GM18873 (cell line): ENCODE data around the gene P3H3.
"Not testable (repeated sequence)": the region's sequence is repeated elsewhere in the genome, so short reads cannot be mapped to it uniquely, and the experiment has no call there.

Source experiments
- ATAC-seq: cut with Tn5 transposase; IDR thresholded peaks from one replicate; pipeline ENCODE4 v1.9.1; 2021; ENCODE audit warnings: mild to moderate bottlenecking, moderate library complexity, moderate number of reproducible peaks; ENCODE audit not compliant: unreplicated experiment, low FRiP score

The P3H3 gene

DNA sequence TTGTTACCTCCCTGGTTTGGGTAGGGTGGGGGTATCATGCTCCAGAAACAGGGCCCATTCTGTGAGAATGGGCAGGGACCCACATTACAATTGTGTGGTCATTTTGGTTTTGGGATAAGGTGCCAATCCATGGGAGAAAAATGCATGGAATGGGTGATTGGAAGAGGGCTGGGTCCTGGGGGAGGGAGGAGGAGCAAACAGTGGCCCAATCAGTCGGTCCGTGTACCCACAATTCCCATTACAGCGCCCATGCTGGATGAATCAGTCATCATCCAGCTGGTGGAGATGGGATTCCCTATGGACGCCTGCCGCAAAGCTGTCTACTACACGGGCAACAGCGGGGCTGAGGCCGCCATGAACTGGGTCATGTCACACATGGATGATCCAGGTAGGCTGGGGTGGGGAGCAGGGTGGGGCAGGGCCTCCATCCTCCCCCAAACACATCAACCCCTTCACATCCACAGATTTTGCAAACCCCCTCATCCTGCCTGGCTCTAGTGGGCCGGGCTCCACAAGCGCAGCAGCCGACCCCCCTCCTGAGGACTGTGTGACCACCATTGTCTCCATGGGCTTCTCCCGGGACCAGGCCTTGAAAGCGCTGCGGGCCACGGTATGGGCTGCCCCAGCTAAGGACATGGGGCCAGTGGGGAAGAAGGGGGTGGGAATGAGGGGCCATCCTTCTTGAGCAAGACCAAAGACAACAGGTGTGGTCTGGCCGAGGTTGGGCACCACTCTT, 35.5 kb downstream of the P3H3 start:
- no peak for ATAC-seq

DNA sequence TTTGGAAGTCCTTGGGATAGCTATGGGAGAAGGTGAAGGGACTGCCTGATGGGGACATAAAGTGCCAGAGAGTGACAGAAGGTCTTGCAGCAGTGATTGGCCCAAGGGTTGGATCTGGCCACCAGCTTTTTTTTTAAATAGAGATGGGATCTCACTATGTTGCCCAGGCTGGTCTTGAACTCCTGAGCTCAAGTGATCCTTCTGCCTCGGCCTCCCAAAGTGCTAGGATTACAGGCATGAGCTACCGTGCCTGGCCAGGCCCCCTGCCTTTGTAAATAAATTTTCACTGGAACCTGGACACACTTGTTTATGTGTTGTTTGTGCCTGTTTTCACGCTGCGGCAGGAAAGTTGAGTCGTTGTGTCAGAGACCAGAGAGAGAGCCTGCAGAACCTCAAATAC, 37.1 kb downstream of the P3H3 start:
- not testable (repeated sequence) for ATAC-seq

DNA sequence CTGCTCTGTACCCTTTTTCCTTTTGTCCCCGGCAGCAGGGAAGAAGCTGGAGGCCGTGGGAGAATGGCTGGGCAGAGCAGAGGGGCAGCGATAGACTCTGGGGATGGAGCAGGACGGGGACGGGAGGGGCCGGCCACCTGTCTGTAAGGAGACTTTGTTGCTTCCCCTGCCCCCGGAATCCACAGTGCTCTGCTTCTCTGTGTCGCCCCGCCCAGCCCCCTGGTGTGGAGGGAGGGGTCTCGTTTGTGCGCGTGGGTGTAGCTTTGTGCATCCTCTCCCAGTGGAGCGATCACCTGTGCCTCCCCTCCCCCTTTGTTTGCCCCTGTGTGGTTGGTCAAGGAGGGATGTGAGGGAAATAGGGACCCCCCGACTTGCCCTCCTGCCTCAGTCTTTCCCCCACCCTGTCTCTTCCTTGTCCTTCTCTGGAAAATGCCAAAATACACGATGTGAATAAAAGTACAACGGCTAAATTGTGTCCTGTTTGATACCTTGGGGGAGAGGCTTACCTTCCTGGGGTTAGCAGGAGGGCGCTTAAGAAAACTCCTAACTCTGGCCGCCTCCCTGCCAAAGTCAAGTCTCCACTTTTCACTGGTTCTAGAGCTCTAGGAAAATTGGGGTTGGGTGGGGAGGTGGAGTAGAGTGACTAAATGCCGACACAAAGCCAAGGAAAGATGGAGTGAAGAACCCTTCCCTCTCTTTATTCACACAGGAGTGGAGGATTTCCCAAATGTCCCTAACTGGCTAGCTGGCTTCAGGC, 38.1 kb downstream of the P3H3 start:
- no peak for ATAC-seq

DNA sequence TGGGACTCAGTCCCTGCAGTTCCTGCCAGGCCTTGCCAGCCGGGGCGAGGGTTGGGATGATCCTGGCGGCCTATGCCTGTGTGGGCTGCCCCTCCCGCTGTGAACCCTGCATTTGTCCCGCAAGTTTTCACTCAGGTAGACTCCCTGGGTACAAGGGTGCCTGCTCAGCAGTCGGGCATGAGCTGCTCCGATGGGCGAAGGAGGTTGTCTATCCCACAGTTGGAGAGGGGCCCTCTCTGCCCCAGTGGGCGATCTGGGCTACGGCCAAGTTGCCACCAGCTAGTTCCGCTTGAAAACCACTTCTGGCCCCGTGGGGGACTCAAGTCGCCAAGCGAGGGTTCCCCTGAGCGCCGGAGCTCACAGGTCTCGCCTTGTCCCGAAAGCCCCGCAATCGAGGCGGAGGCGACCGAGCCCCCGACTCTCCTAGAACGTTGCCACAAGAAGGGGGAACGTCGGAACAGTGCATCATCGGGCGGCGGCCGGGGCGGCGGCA, 38.8 kb downstream of the P3H3 start:
- ATAC-seq: peak; percentile 4

DNA sequence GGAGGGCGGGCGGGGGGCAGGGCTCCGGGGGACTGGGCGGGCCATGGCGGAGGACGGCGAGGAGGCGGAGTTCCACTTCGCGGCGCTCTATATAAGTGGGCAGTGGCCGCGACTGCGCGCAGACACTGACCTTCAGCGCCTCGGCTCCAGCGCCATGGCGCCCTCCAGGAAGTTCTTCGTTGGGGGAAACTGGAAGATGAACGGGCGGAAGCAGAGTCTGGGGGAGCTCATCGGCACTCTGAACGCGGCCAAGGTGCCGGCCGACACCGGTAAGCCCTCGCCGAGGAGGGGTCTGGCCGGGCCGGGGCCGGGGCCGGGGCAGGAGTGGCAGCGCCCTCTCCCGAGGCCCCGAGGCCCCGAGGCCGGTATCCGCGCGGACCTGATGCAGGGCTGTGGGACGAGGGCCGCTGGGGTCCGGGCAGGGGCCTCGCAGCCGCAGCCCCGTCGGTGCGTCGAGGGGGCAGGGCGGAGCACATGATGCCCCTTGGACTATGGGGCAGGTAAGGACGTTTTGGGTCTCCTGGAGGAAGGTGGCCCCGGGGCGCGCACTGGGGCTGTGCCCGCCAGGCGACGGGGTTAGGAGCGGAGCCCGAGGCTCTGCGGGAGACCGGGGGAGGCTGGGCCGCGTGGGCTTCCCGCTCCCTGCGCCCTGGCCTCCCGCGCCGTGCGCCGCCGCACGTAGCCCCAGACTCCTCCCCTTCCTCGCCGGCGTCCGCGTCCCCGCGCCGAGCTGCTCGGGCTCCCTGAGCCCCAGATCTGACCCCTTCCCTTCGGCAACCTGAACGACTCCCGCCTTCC, 39.4 kb downstream of the P3H3 start, which contains the start of gene TPI1:
Gene TPI1, plus strand, starts transcription at position 119 of the 798 bp plus-strand sequence. Its CDS starts 36 bp downstream, at position 155.
- peak; percentile 35 for ATAC-seq

DNA sequence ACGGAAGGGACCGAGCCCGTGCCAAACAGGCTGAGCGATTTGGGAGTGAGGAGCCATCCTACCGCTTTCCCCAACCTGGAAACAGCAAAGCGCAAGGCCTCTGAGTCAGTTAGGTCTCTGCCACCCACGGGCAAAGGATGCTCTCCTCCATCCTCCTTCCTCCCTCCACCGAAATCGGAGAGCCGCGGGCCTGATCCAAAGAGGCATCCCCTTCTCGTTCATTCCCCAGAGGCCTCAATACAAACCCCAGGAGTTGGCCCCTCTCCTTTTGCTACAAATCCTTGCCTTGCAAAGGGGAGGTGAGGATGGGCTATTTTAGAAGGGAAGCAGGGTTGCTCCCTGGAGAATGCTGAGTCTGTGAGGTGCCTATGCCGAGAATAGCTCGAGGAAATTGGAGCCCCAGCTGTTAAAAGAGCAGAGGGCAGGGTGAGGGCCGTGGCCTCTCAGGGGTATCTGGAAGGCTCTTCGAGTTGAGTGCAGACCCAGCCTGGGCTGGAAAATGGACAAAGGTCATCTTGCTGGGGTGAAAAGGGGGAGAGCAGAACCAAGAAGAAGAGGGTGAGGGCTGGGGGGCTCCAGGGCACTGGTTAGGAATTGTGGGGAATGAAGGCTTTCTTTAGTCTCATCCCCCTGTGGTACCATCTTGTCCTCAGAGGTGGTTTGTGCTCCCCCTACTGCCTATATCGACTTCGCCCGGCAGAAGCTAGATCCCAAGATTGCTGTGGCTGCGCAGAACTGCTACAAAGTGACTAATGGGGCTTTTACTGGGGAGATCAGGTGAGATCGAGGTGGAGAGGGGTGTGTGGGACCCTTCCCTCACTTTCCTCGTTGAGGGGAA, 40.2 kb downstream of the P3H3 start:
- ATAC-seq: peak; percentile 1

DNA sequence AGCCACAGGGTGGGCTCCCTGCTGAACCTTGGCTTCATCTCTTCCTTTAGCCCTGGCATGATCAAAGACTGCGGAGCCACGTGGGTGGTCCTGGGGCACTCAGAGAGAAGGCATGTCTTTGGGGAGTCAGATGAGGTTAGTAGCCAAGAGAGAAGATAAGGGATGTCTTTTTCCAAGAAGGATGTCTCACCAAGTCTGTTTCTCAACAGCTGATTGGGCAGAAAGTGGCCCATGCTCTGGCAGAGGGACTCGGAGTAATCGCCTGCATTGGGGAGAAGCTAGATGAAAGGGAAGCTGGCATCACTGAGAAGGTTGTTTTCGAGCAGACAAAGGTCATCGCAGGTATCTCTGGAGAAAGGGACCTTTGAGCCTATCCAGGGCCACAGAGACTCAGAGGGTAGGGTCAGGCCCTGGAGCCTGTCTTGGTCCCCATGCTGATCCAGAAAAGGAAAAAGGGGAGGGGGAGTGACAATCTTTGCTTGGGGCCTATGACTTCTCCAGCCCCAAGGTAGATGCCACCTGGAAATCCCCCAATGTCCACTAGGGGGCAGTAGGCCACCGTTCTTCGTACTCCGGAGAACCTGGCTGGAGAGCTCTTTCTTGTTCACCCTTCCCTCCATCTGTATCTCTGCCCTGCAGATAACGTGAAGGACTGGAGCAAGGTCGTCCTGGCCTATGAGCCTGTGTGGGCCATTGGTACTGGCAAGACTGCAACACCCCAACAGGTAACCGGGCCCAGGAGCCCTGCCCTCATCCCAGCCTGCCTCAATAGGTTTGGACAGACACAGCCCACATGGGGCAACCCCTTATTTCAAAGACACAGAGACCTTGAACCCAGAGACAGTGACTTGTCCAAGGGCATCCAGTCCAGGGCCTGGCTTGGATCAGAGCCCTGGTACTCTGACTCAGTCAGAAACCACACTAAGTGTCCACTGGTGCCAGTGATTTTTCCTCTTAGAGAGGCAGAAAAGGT, 41.1 kb downstream of the P3H3 start:
- no peak for ATAC-seq

DNA sequence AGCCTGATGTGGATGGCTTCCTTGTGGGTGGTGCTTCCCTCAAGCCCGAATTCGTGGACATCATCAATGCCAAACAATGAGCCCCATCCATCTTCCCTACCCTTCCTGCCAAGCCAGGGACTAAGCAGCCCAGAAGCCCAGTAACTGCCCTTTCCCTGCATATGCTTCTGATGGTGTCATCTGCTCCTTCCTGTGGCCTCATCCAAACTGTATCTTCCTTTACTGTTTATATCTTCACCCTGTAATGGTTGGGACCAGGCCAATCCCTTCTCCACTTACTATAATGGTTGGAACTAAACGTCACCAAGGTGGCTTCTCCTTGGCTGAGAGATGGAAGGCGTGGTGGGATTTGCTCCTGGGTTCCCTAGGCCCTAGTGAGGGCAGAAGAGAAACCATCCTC, 42.1 kb downstream of the P3H3 start:
- not testable (repeated sequence) for ATAC-seq

DNA sequence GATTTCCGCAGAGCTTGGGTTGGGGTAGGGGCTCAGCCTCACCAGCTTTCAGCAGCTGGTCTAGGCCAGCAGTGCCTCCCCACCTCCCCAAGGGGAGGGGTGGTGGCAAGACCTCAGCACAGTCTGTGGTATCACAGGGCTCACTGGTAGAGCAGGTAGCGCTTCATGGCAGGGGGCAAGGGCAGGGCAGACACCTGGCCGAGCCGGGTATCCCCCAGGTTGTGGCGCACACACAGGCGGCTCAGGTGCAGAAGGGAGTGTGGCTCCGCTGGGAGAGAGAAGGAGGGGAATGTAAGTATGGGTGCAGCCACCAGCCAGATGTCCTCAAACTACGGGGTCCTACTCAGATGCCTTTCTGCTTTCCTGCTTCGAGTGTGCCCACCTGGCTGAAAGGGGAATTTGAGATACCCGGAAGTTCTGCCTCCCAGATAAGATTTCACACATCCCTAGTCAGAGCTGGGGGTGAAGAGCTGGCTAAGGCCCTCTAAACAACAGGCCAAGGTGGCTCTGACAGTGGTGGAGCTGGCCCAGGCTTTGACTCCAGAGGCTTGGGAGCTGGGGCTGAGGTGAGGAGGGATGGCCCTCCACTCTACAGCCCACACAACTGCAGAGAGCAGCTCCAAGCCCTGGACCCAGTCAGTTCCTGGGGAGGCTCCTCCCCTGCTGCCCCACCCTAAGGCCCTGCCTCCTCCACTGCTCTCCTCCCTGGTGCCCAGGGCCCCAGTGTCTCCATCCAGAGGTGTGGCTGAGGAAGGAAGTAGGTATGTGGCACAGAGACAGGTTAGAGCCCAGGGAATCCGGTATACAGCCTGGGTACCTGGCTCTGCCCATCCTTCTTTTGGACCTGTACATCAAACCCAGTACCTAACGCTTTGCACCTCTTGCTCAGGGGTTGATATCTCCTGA, 43.1 kb downstream of the P3H3 start:
- no peak for ATAC-seq

DNA sequence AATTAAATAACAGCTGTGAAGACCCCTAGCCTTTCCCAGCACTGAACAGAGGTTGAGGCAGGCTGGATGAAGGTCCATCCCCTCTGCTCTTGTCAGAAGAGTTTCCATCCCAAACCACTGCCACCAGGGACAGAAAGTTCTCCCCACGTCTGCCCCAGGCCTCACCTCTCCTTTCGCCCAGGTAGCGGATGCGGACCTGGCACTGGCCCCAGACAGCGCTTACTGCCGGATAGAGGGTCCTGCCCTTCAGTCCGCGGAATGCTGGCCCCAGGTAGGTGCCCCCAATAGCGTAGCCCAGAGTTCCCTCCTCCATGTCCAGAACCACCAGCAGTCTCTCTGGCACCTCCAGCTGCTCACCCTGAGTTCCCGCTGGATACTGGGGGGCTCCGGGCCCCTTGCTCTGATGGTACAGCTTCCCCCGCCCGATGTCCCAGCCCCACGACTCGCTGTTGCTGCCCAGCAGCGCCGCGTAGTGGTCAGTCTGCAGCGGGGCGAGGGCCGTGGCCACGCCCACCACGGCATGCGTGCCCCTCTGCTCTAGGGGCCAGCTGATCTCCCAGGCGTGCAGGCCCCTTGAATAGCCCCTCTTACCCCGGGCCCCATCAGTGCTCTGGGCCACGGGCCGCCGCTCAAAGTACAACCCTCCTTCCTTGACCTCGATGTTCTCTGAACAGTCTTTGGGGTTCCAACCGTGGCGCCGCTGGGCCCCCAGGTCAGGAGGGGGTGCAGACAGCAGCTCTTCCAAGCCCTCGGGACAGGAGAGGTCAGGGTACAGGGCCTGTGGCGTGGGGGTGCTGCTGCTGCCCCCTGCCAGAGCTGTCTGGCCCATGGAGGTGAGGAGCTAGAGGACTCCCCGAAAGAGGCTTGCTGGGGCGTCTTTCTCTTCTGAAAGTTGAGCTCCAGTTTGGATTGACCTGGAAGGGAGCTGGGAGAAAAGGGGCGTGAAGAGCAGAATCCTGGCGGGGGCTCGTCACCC, 44.2 kb downstream of the P3H3 start:
- no peak for ATAC-seq

DNA sequence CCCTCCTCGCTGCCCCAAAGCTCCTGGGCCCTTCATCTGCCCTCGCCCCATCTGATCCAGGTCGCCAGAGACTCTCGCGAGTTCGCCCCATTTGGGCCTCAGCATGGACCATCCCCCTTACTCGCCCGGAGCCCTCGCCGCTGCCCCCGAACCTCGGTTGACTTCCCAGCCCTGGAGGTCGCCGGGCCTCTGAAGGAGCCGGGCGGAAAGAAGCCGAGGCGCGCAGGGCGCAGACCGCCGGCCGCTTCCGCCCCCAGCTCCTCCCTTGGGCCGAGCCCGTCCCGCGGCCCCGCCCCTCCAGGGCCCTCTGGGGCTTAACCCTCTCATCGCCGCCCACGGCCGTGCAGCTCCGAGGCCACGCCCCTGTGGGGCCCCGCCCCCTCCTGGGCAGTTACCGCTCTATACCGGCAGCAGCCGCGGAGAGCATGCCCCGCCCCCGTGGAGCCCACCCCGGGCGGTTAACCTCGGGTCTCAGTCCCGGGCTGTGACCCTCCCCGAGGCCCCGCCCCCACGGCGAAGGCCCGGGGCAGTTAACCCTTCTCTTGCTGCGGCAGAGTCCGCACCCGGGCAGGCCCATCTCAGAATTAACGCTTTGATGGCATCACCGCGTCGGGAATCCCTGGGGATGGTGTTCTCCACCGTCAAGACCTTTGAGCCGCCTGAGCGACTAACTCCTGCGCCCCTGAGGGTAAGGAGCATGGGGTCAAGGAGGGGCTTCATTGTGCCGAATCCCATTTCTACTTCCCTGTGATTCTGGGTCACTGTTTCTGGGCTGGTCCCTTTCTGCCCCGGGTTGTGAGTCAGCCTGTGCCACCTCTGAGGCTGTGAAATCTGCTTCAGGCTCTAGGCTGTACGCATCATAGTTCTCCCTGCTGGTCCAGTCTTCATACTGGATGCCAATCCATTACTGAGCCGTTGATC, 45.1 kb downstream of the P3H3 start, which contains the start of gene SPSB2:
Gene SPSB2, minus strand, starts transcription at position 210 of the 921 bp plus-strand sequence. CDS start 402 bp downstream, outside the sequence.
- peak; percentile 54 for ATAC-seq

DNA sequence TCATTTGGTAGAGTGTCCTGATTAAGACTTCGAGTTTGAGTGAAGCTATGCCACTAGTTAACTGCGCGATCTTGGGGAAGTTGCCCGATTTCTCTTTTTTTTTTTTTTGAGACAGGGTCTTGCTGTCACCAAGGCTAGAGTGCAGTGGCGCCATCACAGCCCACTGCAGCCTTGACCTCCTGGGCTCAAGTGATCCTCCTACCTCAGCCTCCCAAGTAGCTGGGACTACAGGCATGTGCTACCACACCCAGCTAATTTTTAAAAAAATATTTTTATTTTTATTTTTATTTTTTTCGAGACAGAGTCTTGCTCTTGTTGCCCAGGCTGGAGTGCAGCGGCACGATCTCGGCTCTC, 45.8 kb downstream of the P3H3 start:
- not testable (repeated sequence) for ATAC-seq

DNA sequence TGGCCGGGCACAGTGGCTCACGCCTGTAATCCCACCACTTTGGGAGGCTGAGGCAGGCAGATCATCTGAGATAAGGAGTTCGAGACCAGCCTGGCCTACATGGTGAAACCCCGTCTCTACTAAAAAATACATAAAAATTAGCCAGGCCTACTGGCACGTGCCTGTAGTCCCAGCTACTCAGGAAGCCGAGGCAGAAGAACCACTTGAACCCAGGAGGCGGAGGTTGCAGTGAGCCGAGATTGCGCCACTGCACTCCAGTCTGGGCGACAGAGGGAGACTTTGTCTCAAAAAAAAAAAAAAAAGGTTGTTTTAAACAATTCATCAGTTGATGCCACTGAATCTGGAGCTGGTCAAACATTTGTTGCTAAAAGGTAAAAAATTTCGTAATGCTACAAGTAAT, 51.6 kb downstream of the P3H3 start:
- ATAC-seq: not testable (repeated sequence)

DNA sequence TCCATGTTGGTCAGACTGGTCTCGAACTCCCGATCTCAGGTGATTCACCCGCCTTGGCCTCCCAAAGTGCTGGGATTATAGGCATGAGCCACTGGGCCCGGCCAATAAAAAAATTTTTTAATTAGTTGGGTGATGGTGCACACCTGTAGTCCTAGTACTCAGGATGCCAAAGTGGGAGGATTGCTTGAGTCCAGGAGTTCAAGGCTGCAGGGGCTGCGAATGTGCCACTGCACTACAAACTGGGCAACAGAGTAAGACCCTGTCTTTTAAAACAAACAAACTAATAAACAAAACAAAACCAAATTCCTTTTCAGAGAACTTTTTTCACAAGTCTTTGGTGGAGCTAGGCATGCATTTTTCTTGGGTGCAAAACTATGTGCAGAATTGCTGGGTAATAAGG, 55.0 kb downstream of the P3H3 start:
- ATAC-seq: no peak

DNA sequence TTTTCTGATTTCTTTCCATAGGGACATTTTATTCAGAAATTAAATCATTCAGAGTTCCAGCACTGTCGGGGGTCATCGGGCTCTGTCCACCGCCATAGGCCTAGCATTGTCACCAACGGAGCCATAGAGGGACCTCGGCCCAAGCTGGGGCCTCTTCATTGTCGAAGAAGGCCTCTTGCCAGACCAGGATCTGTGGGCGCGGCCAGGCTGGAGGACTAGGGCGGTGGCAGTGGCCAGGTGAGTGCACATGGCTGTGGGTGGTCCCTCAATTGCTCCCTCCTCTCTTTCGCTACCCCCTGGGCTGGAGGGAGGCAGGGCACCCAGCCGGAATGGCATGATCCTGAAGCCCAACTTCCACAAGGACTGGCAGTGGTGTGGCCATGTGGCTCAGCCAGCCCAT, 55.5 kb downstream of the P3H3 start:
- no peak for ATAC-seq

DNA sequence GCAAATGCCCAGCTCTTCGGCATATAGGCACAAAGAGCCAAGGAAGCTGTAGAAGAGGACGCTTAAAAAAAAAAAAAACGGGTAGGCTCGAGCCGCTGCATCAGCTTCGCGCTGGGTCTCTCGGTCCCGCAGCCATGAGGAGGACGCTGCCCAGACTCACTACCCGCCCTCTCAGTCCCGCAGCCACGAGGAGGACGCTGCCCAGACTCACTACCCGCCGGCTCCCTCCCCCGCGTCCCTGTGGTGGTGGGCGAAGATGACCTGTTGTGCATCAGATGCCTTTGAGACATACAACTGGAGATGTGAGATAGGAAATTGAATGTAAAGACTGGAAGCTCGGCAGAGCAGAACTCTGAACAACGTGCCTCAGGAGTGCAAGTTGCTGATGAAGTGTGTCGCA, 56.3 kb downstream of the P3H3 start:
- no peak for ATAC-seq
